ENCODE measurements around the gene RXFP4. TPM values are rescaled to one million over a fixed set of nuclear protein-coding genes. Genes with fewer than 3 reads are reported as not detected.

The RXFP4 gene
- total and polyA plus RNA-seq, 3 donors from 2014 or later: 0.37 to 1.1 TPM; not detected in 1

GRCh38 chr1:155909894-155910293 is 31.5 kb upstream of the RXFP4 start:
- 71 to 83% methylated on average over 4 of the region's 4 CpGs for WGBS, 2 donors
- no peak for DNase-seq
- Histone ChIP-seq H3K4me3 (no peak overlapping the region), H3K4me1 (peaks cover 5% of the 10 kb centered on the region), H3K27ac (peak overlapping the region in 1 of 2 donors; percentile 95), H3K27me3 (no peaks in the 10 kb centered on the region), H3K9me3 (no peaks in the 10 kb centered on the region), H3K36me3 (ENCODE audit: low read depth, missing control alignments) (no peaks in the 10 kb centered on the region)
- intact Hi-C loops (cut with DNase I; ENCODE audit: low total_unique reads): no loop called here
- TF ChIP-seq POLR2A (IDR thresholded peaks at IDR 0.05): no peak
- TF ChIP-seq CTCF (IDR thresholded peaks at IDR 0.05): no peak

- Histone ChIP-seq H3K27me3 (no peaks in the 10 kb centered on the region), H3K4me1 (peaks cover 5% of the 10 kb centered on the region), H3K4me3 (peak overlapping the region; percentile 78 to 87), H3K27ac (peak overlapping the region; percentile 93 to 95), H3K36me3 (ENCODE audit: low read depth, missing control alignments) (no peaks in the 10 kb centered on the region), H3K9me3 (no peaks in the 10 kb centered on the region)
- WGBS, 2 donors: 0 to 1% methylated on average over 11 of the region's 11 CpGs
- peak; percentile 51 for DNase-seq
- intact Hi-C loops (cut with DNase I; ENCODE audit: low total_unique reads): no loop called here
- TF ChIP-seq CTCF (IDR thresholded peaks at IDR 0.05) (no peak), POLR2A (IDR thresholded peaks at IDR 0.05) (no peak)
These were observed 30.8 kb upstream of the RXFP4 start for GRCh38 chr1:155910621-155911121.

GRCh38 chr1:155911156-155912055 is 30.0 kb upstream of the RXFP4 start, which contains the start of gene RIT1:
Gene RIT1 (minus strand): TSS chr1:155911349. CDS start chr1:155910761, 588 bp downstream.
- H3K27me3 ChIP-seq: no peaks in the 10 kb centered on the region
- peak within 1 kb of the TSS; percentile 78 to 87 for H3K4me3 ChIP-seq
- H3K4me1 ChIP-seq: peaks cover 5% of the 10 kb centered on the region
- no peaks in the 10 kb centered on the region for H3K9me3 ChIP-seq
- peak; percentile 93 for DNase-seq
- peak within 1 kb of the TSS; percentile 93 to 95 for H3K27ac ChIP-seq
- intact Hi-C loops (cut with DNase I; ENCODE audit: low total_unique reads): no loop called here
- TF ChIP-seq CTCF (IDR thresholded peaks at IDR 0.05) (peak in 1 of 3 experiments; percentile 31), POLR2A (IDR thresholded peaks at IDR 0.05) (peak; percentile 18)
- H3K36me3 ChIP-seq (ENCODE audit: low read depth, missing control alignments): no peaks in the 10 kb centered on the region
- 7 to 11% methylated on average over 13 to 33 of the region's 34 CpGs for WGBS, 2 donors

- H3K36me3 ChIP-seq (ENCODE audit: low read depth, missing control alignments): no peaks in the 10 kb centered on the region
- H3K4me1 ChIP-seq: peaks cover 5% of the 10 kb centered on the region
- H3K4me3 ChIP-seq: no peak overlapping the region
- intact Hi-C loops (cut with DNase I; ENCODE audit: low total_unique reads): no loop called here
- no peaks in the 10 kb centered on the region for H3K9me3 ChIP-seq
- DNase-seq: no peak
- WGBS, 2 donors: 82% methylated on average over 11 of the region's 11 CpGs
- peak overlapping the region in 1 of 2 donors; percentile 95 for H3K27ac ChIP-seq
- TF ChIP-seq CTCF (IDR thresholded peaks at IDR 0.05) (no peak), POLR2A (IDR thresholded peaks at IDR 0.05) (no peak)
- no peaks in the 10 kb centered on the region for H3K27me3 ChIP-seq
These were observed 29.3 kb upstream of the RXFP4 start for GRCh38 chr1:155912056-155912536.

All from testis (tissue), 3 donors.